Activated T-cell treated with anti-CD3 and anti-CD28 coated beads, Interleukin-2, amount 50 U/mL, for 72 hours (primary cell): Measurements from ENCODE around the gene CCDC71L. TPM values are rescaled to one million over a fixed set of nuclear protein-coding genes. Genes with fewer than 3 reads are reported as not detected.

Source experiments
- ATAC-seq, 2 donors: fragments of 150-1000 bp; cut with Tn5 transposase; replicated peaks in 1 of 2; 2 replicates each; pipeline ENCODE4 v1.10.0; 2021; ENCODE audit warnings: moderate library complexity in 2 of 2, mild to moderate bottlenecking in 1 of 2
- DNase-seq, 2 donors: peaks; one replicate each; pipeline ENCODE4 v3.0.0; 2021 to 2022; ENCODE audit warnings: mixed read lengths in 1 of 2
- H3K27ac Mint-ChIP-seq: one replicate; pipeline ENCODE4 v1.8.0; 2022; ENCODE audit warnings: mild to moderate bottlenecking, moderate library complexity, mixed read lengths
- H3K27me3 Mint-ChIP-seq: one replicate; pipeline ENCODE4 v1.8.0; 2022; ENCODE audit warnings: low read depth, mixed read lengths
- H3K36me3 Mint-ChIP-seq, 2 donors: one replicate each; pipeline ENCODE4 v1.8.0; 2022; ENCODE audit warnings: mixed read lengths in 2 of 2, mild to moderate bottlenecking in 1 of 2; ENCODE audit not compliant: insufficient read depth in 2 of 2
- H3K4me1 Mint-ChIP-seq: one replicate; pipeline ENCODE4 v1.8.0; 2022; ENCODE audit warnings: low read depth, mixed read lengths
- H3K4me3 Mint-ChIP-seq, 2 donors: one replicate each; pipeline ENCODE4 v1.8.0; 2022; ENCODE audit warnings: mild to moderate bottlenecking in 2 of 2, mixed read lengths in 2 of 2, moderate library complexity in 2 of 2
- H3K9me3 Mint-ChIP-seq, 2 donors: one replicate each; pipeline ENCODE4 v1.8.0; 2022; ENCODE audit warnings: mixed read lengths in 2 of 2
- total RNA-seq, 2 donors: library from RNA; stranded (reverse); gene quantifications; one replicate each; pipeline ENCODE4 v1.2.3, GENCODE V29; 2022

CCDC71L gene
- total RNA-seq, 2 donors from 2014 or later, result 24.1 to 41.5 TPM

DNA sequence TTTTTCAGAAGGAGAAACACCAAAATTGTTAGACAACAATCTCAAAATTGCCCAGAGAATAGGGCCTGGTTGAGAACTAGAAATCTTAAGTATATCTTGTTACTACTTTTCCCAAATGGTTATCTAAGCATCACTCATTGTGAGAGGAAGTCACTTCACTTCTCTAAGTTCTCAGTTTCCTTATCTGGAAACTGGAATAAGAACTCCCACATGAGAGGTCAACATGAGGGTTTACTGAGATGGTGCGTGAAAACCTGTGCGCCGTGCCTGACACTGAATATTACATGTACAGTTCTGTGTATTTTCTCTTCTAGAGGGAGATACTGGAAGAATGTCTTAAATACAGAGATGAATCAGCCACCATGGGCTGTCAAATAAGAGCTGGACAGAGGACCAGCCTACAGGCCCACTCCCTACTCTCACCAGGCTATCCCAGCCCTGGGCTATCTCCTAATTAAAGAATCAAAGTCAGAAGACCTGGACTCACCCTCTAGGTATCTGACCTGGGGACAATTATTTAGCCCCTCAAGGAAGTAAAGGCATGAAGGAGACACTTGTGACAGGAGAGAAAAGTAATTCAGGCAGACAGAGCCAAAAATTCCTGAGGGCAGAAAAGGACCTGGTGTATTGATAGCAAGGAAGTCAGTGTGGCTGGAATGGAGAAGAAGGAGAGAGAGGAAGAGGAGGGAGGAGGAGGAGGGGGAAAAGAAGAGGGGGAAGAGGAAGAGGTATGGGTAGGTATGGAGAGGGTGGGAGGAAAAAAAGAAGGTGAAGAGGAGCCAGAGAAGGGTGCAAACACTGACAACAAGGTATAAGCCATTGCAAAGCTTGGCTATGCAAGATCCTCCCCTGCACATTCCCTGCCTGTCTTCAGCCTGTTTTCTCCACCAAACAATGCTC lies 44.9 kb downstream of the CCDC71L start:
- no peak for ATAC-seq
- Mint-ChIP-seq H3K9me3 (peaks cover 0 to 1% of the 10 kb centered on the region in 2 donors), H3K36me3 (peaks cover 0 to 1% of the 10 kb centered on the region in 2 donors), H3K4me1 (peaks cover 5% of the 10 kb centered on the region), H3K27ac (no peak overlapping the region), H3K27me3 (peaks cover 25% of the 10 kb centered on the region), H3K4me3 (no peak overlapping the region)
- no peak for DNase-seq

DNA sequence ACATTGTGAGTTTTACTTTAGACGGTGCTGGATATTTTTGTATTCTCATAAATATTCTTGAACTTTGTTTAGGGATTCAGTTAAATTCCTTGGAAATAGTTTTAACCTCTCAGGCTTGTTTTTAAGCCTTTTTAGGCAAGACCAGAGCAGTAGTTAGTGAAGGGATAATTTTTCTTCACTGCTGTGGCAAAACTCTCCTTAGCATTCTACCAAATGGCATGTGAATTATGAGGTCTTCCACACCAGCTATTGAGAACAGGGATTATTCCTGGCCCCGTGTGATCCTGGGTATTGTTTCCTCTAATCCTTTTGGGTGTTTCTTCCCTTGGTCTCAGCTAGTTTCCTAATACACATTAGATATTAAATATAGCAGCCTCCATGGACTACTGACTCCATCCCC lies 46.2 kb downstream of the CCDC71L start:
- Mint-ChIP-seq H3K4me1 (peaks cover 5% of the 10 kb centered on the region), H3K27me3 (peaks cover 19% of the 10 kb centered on the region), H3K9me3 (no peaks in the 10 kb centered on the region)

GRCh38 chr7:106613848-106614560 lies 47.0 kb downstream of the CCDC71L start:
- no peak for ATAC-seq
- Mint-ChIP-seq H3K27ac (no peak overlapping the region), H3K27me3 (peaks cover 15% of the 10 kb centered on the region), H3K9me3 (no peaks in the 10 kb centered on the region), H3K36me3 (peaks cover 0 to 1% of the 10 kb centered on the region in 2 donors), H3K4me1 (peaks cover 5% of the 10 kb centered on the region), H3K4me3 (no peak overlapping the region)
- no peak for DNase-seq

More for the DNA sequence above, 46.2 kb downstream of the CCDC71L start:
- ATAC-seq (no peak), DNase-seq (no peak)
- H3K4me3 Mint-ChIP-seq, result no peak overlapping the region
- H3K36me3 Mint-ChIP-seq, result peaks cover 0 to 1% of the 10 kb centered on the region in 2 donors
- no peak overlapping the region for H3K27ac Mint-ChIP-seq

GRCh38 chr7:106613279-106613678 lies 47.7 kb downstream of the CCDC71L start:
- Mint-ChIP-seq H3K4me1 (peaks cover 5% of the 10 kb centered on the region), H3K4me3 (no peak overlapping the region), H3K27ac (no peak overlapping the region), H3K36me3 (peaks cover 0 to 1% of the 10 kb centered on the region in 2 donors), H3K27me3 (peaks cover 12% of the 10 kb centered on the region), H3K9me3 (no peaks in the 10 kb centered on the region)
- DNase-seq, result no peak
- no peak for ATAC-seq

- H3K36me3 Mint-ChIP-seq, result peaks cover 0 to 1% of the 10 kb centered on the region in 2 donors
- H3K4me1 Mint-ChIP-seq, result peaks cover 5% of the 10 kb centered on the region
- ATAC-seq (no peak), DNase-seq (no peak)
- H3K9me3 Mint-ChIP-seq, result no peaks in the 10 kb centered on the region
- no peak overlapping the region for H3K27ac Mint-ChIP-seq
- H3K27me3 Mint-ChIP-seq, result peaks cover 8% of the 10 kb centered on the region
- H3K4me3 Mint-ChIP-seq, result no peak overlapping the region
These were observed 48.5 kb downstream of the CCDC71L start for GRCh38 chr7:106612432-106612831.

GRCh38 chr7:106611911-106612310 lies 49.0 kb downstream of the CCDC71L start:
- no peak for DNase-seq
- Mint-ChIP-seq H3K4me1 (peaks cover 5% of the 10 kb centered on the region), H3K27ac (no peak overlapping the region), H3K9me3 (no peaks in the 10 kb centered on the region), H3K27me3 (peaks cover 6% of the 10 kb centered on the region), H3K36me3 (peaks cover 0 to 1% of the 10 kb centered on the region in 2 donors), H3K4me3 (no peak overlapping the region)
- ATAC-seq, result no peak

DNA sequence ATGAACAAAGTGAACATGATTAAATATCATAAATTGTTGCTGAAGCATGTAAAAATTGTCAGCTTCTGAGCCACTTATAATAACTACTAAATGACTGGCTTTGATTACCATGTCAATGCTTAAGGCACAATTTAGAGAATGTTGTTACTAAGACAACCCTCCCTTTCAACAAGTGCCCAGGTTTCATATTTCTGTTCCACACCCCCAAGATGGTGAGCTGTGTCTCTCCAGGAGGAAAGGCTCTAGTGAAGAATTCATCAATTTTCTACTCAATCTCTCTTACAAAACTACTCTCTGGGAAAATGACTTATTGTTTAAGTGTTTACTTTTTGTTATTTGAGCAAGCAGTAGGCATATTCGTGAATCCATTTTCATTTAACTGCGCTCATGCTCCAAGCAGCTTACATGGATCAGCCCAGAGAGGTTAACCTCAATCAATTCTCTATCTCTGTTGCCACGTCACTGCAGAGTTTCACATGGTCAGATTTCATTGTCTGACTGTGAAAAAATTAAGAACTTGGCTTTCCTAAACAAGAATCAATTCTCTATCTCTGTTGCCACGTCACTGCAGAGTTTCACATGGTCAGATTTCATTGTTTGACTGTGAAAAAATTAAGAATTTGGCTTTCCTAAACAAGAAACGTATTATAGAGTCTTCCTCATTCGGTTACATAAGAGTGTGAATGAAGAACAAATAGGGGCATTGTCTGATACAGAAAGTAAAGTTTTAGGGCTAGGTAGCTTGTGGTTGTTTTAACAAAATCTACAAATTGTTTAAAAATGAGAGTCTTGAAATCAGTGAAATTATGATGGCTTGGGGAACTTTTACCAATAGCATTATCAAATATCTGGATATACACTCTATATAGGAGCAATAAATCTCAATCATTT lies 49.7 kb downstream of the CCDC71L start:
- Mint-ChIP-seq H3K9me3 (no peaks in the 10 kb centered on the region), H3K27ac (no peak overlapping the region), H3K27me3 (peaks cover 6% of the 10 kb centered on the region), H3K4me3 (no peak overlapping the region), H3K36me3 (peaks cover 0 to 1% of the 10 kb centered on the region in 2 donors), H3K4me1 (peaks cover 4% of the 10 kb centered on the region)
- DNase-seq, result no peak
- no peak for ATAC-seq

DNA sequence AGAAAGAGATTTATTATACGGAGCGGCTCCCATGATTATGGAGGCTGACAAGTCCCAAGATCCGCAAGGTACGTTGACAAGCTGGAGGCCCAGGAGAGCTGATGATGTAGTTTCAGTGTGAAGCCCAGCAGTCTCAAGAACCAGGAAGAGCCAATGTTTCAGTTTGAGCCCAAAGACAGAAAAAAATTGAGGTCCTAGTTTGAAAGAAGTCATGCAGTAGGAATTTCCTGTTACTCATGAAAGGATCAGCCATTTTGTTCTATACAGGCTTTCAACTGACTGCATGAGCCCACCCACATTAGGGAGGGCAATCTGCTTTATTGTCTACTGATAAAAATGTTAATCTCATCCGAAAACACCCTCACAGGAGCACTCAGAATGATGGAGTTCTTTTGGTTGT lies 51.5 kb downstream of the CCDC71L start:
- DNase-seq (no peak), ATAC-seq (no peak)
- H3K4me1 Mint-ChIP-seq, result no peaks in the 10 kb centered on the region
- no peaks in the 10 kb centered on the region for H3K36me3 Mint-ChIP-seq
- no peaks in the 10 kb centered on the region for H3K9me3 Mint-ChIP-seq
- no peak overlapping the region for H3K4me3 Mint-ChIP-seq
- no peaks in the 10 kb centered on the region for H3K27me3 Mint-ChIP-seq
- H3K27ac Mint-ChIP-seq, result no peak overlapping the region

GRCh38 chr7:106608661-106609060 lies 52.3 kb downstream of the CCDC71L start:
- DNase-seq, result no peak

More at GRCh38 chr7:106608661-106609060, 52.3 kb downstream of the CCDC71L start:
- Mint-ChIP-seq H3K36me3 (no peaks in the 10 kb centered on the region), H3K4me1 (peaks cover 4% of the 10 kb centered on the region), H3K27ac (no peak overlapping the region), H3K27me3 (no peaks in the 10 kb centered on the region), H3K9me3 (no peaks in the 10 kb centered on the region), H3K4me3 (no peak overlapping the region)
- ATAC-seq, result no peak

Other genes starting within 250 kb of the CCDC71L start
- 10 to 100 TPM; 10.2 to 18.7 TPM for gene PIK3CG, start 204.1 kb upstream of the CCDC71L start, total RNA-seq